Dendritic cell treated with granulocyte-macrophage colony-stimulating factor and Interleukin-4, amounts not matched to agents 40 ng/mL and 50 ng/mL, for 4 days (primary cell): Measurements from ENCODE around the gene ZNF429.
"Not testable (repeated sequence)": the region's sequence is repeated elsewhere in the genome, so short reads cannot be mapped to it uniquely, and the experiment has no call there.

Experiments
- H3K27ac Mint-ChIP-seq: one replicate; pipeline ENCODE4 v1.8.0; 2022; ENCODE audit warnings: mild to moderate bottlenecking, mixed read lengths
- H3K27me3 Mint-ChIP-seq: one replicate; pipeline ENCODE4 v1.8.0; 2022; ENCODE audit warnings: mild to moderate bottlenecking, mixed read lengths
- H3K36me3 Mint-ChIP-seq: one replicate; pipeline ENCODE4 v1.8.0; 2022; ENCODE audit warnings: low read depth, mixed read lengths
- H3K4me1 Mint-ChIP-seq: one replicate; pipeline ENCODE4 v1.8.0; 2022; ENCODE audit warnings: low read depth, mixed read lengths
- H3K4me3 Mint-ChIP-seq: one replicate; pipeline ENCODE4 v1.8.0; 2022; ENCODE audit warnings: mild to moderate bottlenecking, moderate library complexity, mixed read lengths
- H3K9me3 Mint-ChIP-seq: one replicate; pipeline ENCODE4 v1.8.0; 2022; ENCODE audit warnings: mixed read lengths
- intact Hi-C: fragments of 100-400 bp; cut with micrococcal nuclease; formaldehyde crosslinking; loops from one replicate; pipeline ENCODE4 v1.15.0; 2022

Gene ZNF429

DNA sequence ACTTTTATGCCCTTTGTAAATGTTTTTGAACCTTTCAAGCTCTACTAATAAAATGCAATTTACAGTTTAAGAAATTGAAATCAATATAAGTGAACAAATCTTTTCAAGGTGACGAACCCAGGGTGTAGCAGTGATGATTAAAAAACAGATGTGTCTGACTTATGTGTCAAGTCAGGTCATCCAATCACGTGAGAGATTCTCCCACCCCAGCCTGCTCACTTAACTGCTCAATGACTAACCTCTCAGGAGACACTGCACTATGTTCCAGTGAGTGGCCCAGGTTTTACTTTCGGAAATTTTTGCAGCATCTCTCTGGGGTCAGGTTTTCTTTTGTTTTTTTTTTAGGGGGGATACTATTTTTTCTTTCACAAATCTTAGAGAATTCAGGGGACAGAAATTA, 60.7 kb downstream of the ZNF429 start:
- no peak overlapping the region for H3K27ac Mint-ChIP-seq
- peaks cover 25% of the 10 kb centered on the region for H3K4me1 Mint-ChIP-seq
- H3K9me3 Mint-ChIP-seq, result peaks cover 41% of the 10 kb centered on the region
- peaks cover 66% of the 10 kb centered on the region for H3K36me3 Mint-ChIP-seq
- no peak overlapping the region for H3K4me3 Mint-ChIP-seq
- intact Hi-C loops, result no loop called here
- H3K27me3 Mint-ChIP-seq, result no peaks in the 10 kb centered on the region

DNA sequence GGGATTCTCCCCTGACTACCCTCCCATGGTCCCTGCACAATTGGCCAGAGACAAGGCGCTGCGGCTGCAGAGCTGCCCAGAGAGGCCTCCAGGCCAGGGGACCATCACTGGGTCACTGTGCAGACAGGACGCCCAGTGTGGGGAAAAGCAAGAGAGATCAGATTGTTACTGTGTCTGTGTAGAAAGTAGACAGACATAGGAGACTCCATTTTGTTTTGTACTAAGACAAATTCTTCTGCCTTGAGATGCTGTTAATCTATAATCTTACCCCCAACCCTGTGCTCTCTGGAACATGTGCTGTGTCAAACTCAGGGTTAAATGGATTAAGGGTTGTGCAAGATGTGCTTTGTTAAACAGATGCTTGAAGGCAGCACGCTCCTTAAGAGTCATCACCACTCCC, 62.4 kb downstream of the ZNF429 start:
- Mint-ChIP-seq H3K4me1 (peaks cover 25% of the 10 kb centered on the region), H3K9me3 (peaks cover 26% of the 10 kb centered on the region), H3K36me3 (peaks cover 49% of the 10 kb centered on the region)
- H3K27ac Mint-ChIP-seq, H3K4me3 Mint-ChIP-seq, H3K27me3 Mint-ChIP-seq: not testable (repeated sequence)
- intact Hi-C loops, result loop anchor here (2.0 kb wide), 1 partner anchor 61 kb away; no protein-coding TSS in a partner anchor

- Mint-ChIP-seq H3K9me3 (peaks cover 21% of the 10 kb centered on the region), H3K4me1 (peaks cover 25% of the 10 kb centered on the region), H3K4me3 (peak overlapping the region; percentile 97), H3K27ac (peak overlapping the region; percentile 98), H3K27me3 (no peaks in the 10 kb centered on the region), H3K36me3 (peaks cover 38% of the 10 kb centered on the region)
- intact Hi-C loops, result loop anchor here (1.0 to 2.0 kb wide), 2 partner anchors 62 to 198 kb away; partner anchors contain the start of gene ZNF100
Observed at GRCh38 chr19:21568816-21569493, 63.6 kb downstream of the ZNF429 start.

DNA sequence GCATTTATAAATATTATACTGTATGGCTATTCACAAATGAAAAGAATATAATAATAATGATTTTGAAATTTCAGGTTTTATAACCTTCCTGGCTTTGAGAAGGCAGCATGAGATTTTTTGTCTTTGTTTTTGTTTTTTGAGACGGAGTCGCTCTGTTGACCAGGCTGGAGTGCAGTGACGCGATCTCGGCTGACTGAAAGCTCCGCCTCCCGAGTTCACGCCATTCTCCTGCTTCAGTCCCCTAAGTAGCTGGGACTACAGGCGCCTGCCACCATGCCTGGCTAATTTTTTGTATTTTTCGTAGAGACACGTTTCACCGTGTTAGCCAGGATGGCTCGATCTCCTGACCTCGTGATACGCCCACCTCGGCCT, 64.1 kb downstream of the ZNF429 start:
- H3K27me3 Mint-ChIP-seq, result no peaks in the 10 kb centered on the region
- H3K4me1 Mint-ChIP-seq, result peaks cover 25% of the 10 kb centered on the region
- H3K4me3 Mint-ChIP-seq, result peak overlapping the region; percentile 97
- H3K9me3 Mint-ChIP-seq, result peaks cover 22% of the 10 kb centered on the region
- peak overlapping the region; percentile 98 for H3K27ac Mint-ChIP-seq
- H3K36me3 Mint-ChIP-seq, result peaks cover 32% of the 10 kb centered on the region
- intact Hi-C loops, result loop anchor here (1.0 to 2.0 kb wide), 2 partner anchors 63 to 198 kb away; partner anchors contain the start of gene ZNF100

GRCh38 chr19:21571316-21571715, 65.9 kb downstream of the ZNF429 start:
- Mint-ChIP-seq H3K4me1 (peaks cover 23% of the 10 kb centered on the region), H3K9me3 (peaks cover 27% of the 10 kb centered on the region), H3K27ac (no peak overlapping the region), H3K27me3 (no peaks in the 10 kb centered on the region), H3K4me3 (no peak overlapping the region), H3K36me3 (peaks cover 24% of the 10 kb centered on the region)
- intact Hi-C loops, result no loop called here

DNA sequence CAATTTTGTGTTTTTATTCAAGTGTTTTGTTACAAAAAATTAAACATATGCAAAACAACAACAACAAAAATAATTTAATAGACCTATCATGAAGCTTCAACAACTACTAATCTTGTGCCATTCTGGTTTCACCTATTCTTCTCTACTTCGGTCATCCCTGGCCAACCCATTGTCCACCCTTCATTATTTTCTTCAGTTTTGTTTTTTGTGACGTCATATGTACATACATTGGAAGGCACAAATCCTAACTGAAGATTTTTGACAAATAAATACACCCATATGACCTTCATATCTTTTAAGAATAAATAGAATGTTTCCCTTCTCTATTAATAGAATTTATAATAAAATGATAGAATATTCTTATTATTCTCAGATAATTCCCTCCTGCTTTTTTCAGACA, 69.2 kb downstream of the ZNF429 start:
- no peaks in the 10 kb centered on the region for H3K4me1 Mint-ChIP-seq
- H3K9me3 Mint-ChIP-seq, result peaks cover 32% of the 10 kb centered on the region
- H3K27ac Mint-ChIP-seq, result no peak overlapping the region
- H3K27me3 Mint-ChIP-seq, result no peaks in the 10 kb centered on the region
- no peaks in the 10 kb centered on the region for H3K36me3 Mint-ChIP-seq
- no peak overlapping the region for H3K4me3 Mint-ChIP-seq
- intact Hi-C loops, result no loop called here

GRCh38 chr19:21576481-21576880, 71.1 kb downstream of the ZNF429 start:
- no peaks in the 10 kb centered on the region for H3K36me3 Mint-ChIP-seq
- intact Hi-C loops, result no loop called here
- no peaks in the 10 kb centered on the region for H3K27me3 Mint-ChIP-seq
- H3K4me3 Mint-ChIP-seq, result no peak overlapping the region
- no peaks in the 10 kb centered on the region for H3K4me1 Mint-ChIP-seq
- H3K9me3 Mint-ChIP-seq, result peaks cover 23% of the 10 kb centered on the region
- H3K27ac Mint-ChIP-seq, result no peak overlapping the region

DNA sequence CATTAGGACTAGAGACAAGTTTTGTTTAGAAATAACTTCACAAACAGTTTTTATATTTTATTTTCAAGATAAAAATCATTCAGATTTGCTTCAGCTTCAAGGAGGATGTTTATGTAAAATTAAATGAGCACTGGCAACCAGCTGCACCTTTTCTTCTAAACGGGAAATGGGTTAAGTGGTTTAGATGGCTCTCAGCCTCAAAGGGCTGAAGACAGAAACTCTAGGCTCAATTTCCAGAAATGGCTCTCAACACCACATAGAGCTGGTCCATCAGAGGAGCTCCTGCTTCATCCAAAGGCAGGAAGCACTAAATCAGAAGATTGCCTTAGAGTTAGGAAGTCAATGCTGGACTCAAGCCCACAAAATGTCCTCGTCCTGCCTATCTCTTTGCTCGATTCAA, 74.7 kb downstream of the ZNF429 start:
- H3K27ac Mint-ChIP-seq, result no peak overlapping the region
- peaks cover 3% of the 10 kb centered on the region for H3K4me1 Mint-ChIP-seq
- peaks cover 12% of the 10 kb centered on the region for H3K9me3 Mint-ChIP-seq
- no peaks in the 10 kb centered on the region for H3K36me3 Mint-ChIP-seq
- intact Hi-C loops, result no loop called here
- H3K27me3 Mint-ChIP-seq, result peaks cover 7% of the 10 kb centered on the region
- no peak overlapping the region for H3K4me3 Mint-ChIP-seq

- intact Hi-C loops, result no loop called here
- Mint-ChIP-seq H3K36me3 (no peaks in the 10 kb centered on the region), H3K27me3 (peaks cover 14% of the 10 kb centered on the region), H3K27ac (no peak overlapping the region), H3K9me3 (peaks cover 10% of the 10 kb centered on the region), H3K4me3 (no peak overlapping the region), H3K4me1 (peaks cover 8% of the 10 kb centered on the region)
Observed at GRCh38 chr19:21580818-21581217, 75.4 kb downstream of the ZNF429 start.

DNA sequence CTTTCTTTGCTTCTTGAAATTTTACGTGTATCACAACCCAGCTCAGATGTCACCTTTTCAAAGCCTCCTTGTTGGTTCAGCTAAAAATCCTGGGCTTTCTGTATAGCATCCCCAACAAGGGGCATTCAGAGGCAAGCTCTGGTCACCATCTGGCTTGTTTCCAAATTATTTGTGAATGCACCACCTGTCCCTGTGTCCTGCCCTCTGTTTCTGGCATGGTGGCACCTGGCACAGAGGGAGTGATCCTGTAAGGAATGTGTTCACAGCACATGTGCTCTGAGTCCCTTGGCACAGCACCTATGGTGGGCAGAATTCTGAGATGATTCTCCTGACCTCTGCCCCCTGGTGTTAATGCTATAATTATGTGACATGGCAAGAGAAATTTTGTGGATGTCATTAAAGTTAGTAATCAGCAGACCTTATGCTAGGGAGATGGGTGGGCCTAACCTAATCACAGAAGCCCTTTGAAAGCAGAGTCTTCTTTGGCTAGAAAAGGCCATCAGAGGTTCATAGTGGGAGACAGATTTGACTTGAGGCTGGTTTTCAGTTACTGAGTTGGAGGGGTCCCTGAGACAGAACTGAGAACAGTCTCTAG, 76.3 kb downstream of the ZNF429 start:
- no peak overlapping the region for H3K4me3 Mint-ChIP-seq
- intact Hi-C loops, result no loop called here
- H3K27ac Mint-ChIP-seq, result no peak overlapping the region

GRCh38 chr19:21584537-21584936, 79.1 kb downstream of the ZNF429 start:
- H3K4me3 Mint-ChIP-seq, result no peak overlapping the region
- no peaks in the 10 kb centered on the region for H3K9me3 Mint-ChIP-seq
- no peak overlapping the region for H3K27ac Mint-ChIP-seq
- intact Hi-C loops, result no loop called here
- H3K36me3 Mint-ChIP-seq, result no peaks in the 10 kb centered on the region
- H3K4me1 Mint-ChIP-seq, result peaks cover 14% of the 10 kb centered on the region
- H3K27me3 Mint-ChIP-seq, result peaks cover 35% of the 10 kb centered on the region

More for the DNA sequence above, 76.3 kb downstream of the ZNF429 start:
- Mint-ChIP-seq H3K36me3 (no peaks in the 10 kb centered on the region), H3K9me3 (peaks cover 1% of the 10 kb centered on the region), H3K27me3 (peaks cover 17% of the 10 kb centered on the region), H3K4me1 (peaks cover 10% of the 10 kb centered on the region)

DNA sequence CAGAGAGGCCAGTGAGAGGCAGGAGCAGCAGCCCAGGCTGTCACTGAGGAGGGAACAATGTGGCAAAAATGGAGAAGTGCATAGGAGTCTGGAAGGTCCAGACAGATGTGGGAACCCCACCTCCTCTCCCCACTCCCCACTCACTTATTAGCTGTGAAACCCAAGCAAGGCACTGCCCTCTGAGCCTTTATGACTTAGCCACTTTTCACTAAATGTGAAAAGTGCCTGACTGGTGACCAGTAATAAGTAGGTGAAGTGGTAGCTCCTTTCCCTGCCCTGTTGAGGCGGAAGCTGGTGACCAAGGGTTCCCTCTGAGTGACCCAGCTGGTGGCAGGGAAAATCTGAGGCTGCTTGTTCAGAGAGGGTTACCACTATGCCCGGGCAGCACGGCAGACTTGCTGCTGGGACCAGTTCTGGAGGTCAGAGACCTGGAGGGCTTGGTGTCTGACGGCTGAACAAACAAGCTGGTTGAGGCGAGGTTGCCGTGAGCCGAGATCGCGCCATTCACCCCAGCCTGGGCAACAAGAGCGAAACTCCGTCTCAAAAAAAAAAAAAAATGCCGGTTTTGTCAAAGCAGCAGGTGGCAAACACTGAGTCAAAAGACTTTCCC, 80.0 kb downstream of the ZNF429 start:
- intact Hi-C loops, result no loop called here
- peaks cover 35% of the 10 kb centered on the region for H3K27me3 Mint-ChIP-seq
- H3K4me1 Mint-ChIP-seq, result peaks cover 14% of the 10 kb centered on the region
- no peak overlapping the region for H3K27ac Mint-ChIP-seq
- no peaks in the 10 kb centered on the region for H3K9me3 Mint-ChIP-seq
- H3K4me3 Mint-ChIP-seq, result peak overlapping the region; percentile 39
- no peaks in the 10 kb centered on the region for H3K36me3 Mint-ChIP-seq

DNA sequence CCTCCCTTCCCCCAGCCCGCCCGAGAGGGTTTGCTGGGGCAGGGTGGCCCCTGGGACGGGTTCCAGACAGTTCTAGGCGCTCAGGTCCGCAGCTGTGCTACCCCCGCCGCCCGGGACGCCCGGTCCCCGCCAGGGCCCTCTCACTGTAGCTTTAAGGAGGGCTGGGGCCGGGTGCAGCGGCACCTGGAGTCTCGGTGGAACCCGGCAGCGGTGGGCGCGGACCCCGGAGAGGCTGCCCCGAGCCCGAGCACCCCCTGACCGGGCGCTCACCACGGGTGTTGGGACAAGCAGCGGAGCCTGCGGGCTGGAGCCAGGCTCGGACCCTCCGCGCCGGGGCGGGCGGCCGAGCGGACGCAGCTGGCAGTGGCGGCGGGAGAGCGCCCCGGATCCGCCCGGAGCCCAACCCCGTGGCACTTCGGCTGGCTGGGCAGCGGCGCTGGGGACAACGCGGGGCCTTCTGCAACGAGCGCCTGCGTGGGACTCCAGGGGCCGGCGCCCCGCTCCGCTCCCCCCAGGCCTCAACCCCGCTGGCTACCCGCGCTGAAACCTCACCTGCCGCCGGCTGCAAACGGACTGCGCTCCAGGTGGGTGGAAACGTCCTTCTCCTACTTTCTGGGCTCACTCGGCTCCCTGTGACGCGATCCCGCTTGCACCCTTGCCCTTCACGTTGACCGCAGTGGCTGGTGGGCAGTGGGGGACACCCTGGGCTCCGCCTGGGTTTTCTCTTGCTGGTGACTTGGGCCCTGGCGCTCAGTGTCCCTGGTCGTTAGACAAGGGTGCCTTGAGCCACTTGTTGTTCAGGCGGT, 81.1 kb downstream of the ZNF429 start:
- peaks cover 35% of the 10 kb centered on the region for H3K27me3 Mint-ChIP-seq
- no peaks in the 10 kb centered on the region for H3K9me3 Mint-ChIP-seq
- H3K36me3 Mint-ChIP-seq, result no peaks in the 10 kb centered on the region
- H3K4me1 Mint-ChIP-seq, result peaks cover 14% of the 10 kb centered on the region
- intact Hi-C loops, result no loop called here
- H3K4me3 Mint-ChIP-seq, result peak overlapping the region; percentile 80
- H3K27ac Mint-ChIP-seq, result peak overlapping the region; percentile 48

- Mint-ChIP-seq H3K36me3 (no peaks in the 10 kb centered on the region), H3K27me3 (peaks cover 35% of the 10 kb centered on the region), H3K4me1 (peaks cover 14% of the 10 kb centered on the region), H3K4me3 (peak overlapping the region; percentile 80), H3K27ac (peak overlapping the region; percentile 48), H3K9me3 (no peaks in the 10 kb centered on the region)
- intact Hi-C loops, result no loop called here
Observed at GRCh38 chr19:21587117-21587461, 81.7 kb downstream of the ZNF429 start.
